ENCODE measurements around the gene FAM135A. TPM values are rescaled to one million over a fixed set of nuclear protein-coding genes. Genes with fewer than 3 reads are reported as not detected.
A peak's percentile ranks its signal among the peaks of the same experiment; 100 is the strongest.
"Not testable (repeated sequence)": the region's sequence is repeated elsewhere in the genome, so short reads cannot be mapped to it uniquely, and the experiment has no call there.

FAM135A gene
- polyA plus RNA-seq, 4 donors: 28.2 to 42.8 (median 36.0) TPM

DNA sequence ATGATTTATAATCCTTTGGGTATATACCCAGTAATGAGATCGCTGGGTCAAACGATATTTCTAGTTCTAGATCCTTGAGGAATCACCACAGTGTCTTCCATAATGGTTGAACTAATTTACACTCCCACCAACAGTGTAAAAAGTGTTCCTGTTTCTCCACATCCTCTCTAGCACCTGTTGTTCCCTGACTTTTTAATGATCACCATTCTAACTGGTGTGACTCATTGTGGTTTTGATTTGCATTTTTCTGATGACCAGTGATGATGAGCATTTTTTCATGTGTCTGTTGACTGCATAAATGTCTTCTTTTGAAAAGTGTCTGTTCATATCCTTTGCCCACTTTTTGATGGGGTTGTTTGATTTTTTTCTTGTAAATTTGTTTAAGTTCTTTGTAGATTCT, 40.6 kb downstream of the FAM135A start:
- DNase-seq (ENCODE audit: low read depth in 4 of 4, low spot score in 3 of 4): not testable (repeated sequence)

DNA sequence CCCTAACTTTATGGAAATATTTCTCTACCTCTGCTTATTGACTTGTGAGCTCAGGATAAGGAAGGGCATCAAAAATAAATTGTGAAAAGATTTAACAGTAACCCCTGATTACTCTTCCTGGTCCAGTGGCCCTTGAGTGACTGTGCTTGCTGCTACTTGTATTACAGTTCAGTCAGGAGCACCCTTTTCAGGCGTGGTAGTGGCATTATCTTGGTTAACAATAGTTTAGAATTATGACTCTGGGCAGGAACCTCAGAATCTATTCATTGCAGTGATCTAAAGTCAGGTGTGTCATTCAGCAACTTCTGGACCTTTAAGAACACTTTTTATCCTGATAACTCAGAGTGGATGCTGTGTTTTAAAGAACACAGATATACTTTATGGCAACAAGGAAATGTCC, 43.4 kb downstream of the FAM135A start:
- DNase-seq (ENCODE audit: low read depth in 4 of 4, low spot score in 3 of 4): no peak

GRCh38 chr6:70459235-70459634, 45.9 kb downstream of the FAM135A start:
- no peak for DNase-seq (ENCODE audit: low read depth in 4 of 4, low spot score in 3 of 4)

GRCh38 chr6:70459699-70460098, 46.4 kb downstream of the FAM135A start:
- not testable (repeated sequence) for DNase-seq (ENCODE audit: low read depth in 4 of 4, low spot score in 3 of 4)

GRCh38 chr6:70470016-70470415, 56.7 kb downstream of the FAM135A start:
- DNase-seq (ENCODE audit: low read depth in 4 of 4, low spot score in 3 of 4): no peak

DNA sequence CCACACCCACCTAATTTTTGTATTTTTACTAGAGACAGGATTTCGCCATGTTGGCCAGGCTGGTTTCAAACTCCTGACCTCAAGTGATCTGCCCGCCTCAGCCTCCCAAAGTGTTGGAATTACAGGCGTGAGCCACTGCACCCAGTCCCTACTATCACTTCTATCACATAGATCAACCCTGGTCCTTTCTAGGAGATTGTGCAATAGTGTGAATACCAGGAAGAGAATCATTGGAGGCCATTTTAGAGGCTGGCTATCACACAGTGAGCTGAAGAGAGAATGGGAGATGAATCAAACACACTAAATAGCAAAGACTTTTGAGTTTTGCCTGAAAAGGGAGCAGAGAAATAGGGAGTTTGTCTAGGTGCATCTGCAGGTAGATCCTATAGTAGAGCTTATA, 57.2 kb downstream of the FAM135A start:
- not testable (repeated sequence) for DNase-seq (ENCODE audit: low read depth in 4 of 4, low spot score in 3 of 4)

DNA sequence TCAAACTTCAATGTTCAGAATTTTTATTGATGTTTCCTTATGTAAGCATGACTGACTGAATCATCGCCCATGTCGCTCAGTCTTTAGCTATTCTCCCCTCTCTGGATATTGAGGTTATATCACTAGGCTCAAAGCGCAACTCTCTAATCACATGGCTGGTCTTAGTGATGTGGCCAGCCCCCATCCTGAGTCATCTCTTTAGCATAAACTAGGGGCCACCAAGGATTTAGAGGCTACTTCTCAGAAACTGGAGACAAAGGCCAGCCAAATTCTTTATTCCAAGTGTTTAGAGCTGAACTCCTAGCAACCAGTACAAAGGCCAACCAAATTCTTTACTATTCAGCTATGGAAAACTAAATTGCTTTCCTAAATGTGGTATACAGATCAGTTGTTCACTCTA, 61.4 kb downstream of the FAM135A start:
- peak in 1 of 4 donors; percentile 5 for DNase-seq (ENCODE audit: low read depth in 4 of 4, low spot score in 3 of 4)

GRCh38 chr6:70479236-70479635, 65.9 kb downstream of the FAM135A start:
- no peak for DNase-seq (ENCODE audit: low read depth in 4 of 4, low spot score in 3 of 4)

- DNase-seq (ENCODE audit: low read depth in 4 of 4, low spot score in 3 of 4): not testable (repeated sequence)
Observed at GRCh38 chr6:70486638-70487037, 73.3 kb downstream of the FAM135A start.

- no peak for DNase-seq (ENCODE audit: low read depth in 4 of 4, low spot score in 3 of 4)
Observed at GRCh38 chr6:70489364-70489763, 76.1 kb downstream of the FAM135A start.

- DNase-seq (ENCODE audit: low read depth in 4 of 4, low spot score in 3 of 4): no peak
Observed at GRCh38 chr6:70494833-70495232, 81.5 kb downstream of the FAM135A start.

DNA sequence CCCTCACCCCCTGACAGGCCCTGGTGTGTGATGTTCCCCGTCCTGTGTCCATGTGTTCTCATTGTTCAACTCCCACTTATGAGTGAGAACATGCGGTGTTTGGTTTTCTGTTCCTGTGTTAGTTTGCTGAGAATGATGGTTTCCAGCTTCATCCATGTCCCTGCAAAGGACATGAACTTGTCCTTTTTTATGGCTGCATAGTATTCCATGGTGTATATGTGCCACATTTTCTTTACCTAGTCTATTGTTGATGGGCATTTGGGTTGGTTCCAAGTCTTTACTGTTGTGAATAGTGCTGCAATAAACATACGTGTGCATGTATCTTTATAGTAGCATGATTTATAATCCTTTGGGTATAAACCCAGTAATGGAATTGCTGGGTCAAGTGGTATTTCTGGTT, 82.5 kb downstream of the FAM135A start:
- not testable (repeated sequence) for DNase-seq (ENCODE audit: low read depth in 4 of 4, low spot score in 3 of 4)

- no peak for DNase-seq (ENCODE audit: low read depth in 4 of 4, low spot score in 3 of 4)
Observed at GRCh38 chr6:70502484-70502883, 89.2 kb downstream of the FAM135A start.

- DNase-seq (ENCODE audit: low read depth in 4 of 4, low spot score in 3 of 4): no peak
Observed at GRCh38 chr6:70503813-70504465, 90.6 kb downstream of the FAM135A start.

GRCh38 chr6:70506321-70506720, 93.0 kb downstream of the FAM135A start:
- no peak for DNase-seq (ENCODE audit: low read depth in 4 of 4, low spot score in 3 of 4)

GRCh38 chr6:70507161-70507560, 93.9 kb downstream of the FAM135A start:
- no peak for DNase-seq (ENCODE audit: low read depth in 4 of 4, low spot score in 3 of 4)

GRCh38 chr6:70508953-70509352, 95.6 kb downstream of the FAM135A start:
- DNase-seq (ENCODE audit: low read depth in 4 of 4, low spot score in 3 of 4): no peak

- DNase-seq (ENCODE audit: low read depth in 4 of 4, low spot score in 3 of 4): no peak
Observed at GRCh38 chr6:70510600-70510999, 97.3 kb downstream of the FAM135A start.

DNA sequence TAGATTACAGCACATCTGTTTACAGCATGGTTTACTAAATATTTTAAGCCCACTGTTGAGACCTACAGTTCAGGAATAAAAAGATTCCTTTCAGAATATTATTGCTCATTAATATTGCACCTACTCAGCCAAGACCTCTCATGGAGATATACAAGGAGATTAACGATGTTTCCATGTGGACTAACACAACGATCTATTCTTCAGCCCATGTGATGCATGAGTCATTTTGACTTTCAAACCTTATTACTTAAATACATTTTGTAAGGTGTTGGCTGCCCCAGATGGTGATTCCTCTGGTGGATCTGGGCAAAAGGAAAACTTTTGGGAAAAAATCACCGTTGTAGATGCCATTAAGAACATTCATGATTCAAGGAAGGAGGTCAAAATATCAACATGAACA, 105.4 kb downstream of the FAM135A start:
- DNase-seq (ENCODE audit: low read depth in 4 of 4, low spot score in 3 of 4): no peak

DNA sequence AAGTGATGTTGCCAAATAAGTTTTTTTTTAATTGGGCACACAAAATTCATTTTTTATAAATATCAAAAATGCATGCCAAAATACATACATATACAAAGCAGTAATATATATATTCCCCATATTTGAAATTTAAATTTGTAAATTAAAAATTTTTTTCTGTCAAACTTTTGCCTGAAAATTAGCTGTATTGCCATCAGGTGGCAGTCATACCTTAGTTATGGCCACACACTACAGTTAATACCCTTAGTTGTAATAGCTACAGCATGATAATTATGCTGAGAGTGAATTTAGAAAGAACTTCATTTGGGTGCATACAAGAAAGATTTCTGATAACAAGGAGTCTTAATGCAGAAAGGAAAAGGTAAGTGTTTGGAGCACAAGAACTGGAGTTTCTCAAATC, 107.3 kb downstream of the FAM135A start:
- DNase-seq (ENCODE audit: low read depth in 4 of 4, low spot score in 3 of 4): no peak

- DNase-seq (ENCODE audit: low read depth in 4 of 4, low spot score in 3 of 4): no peak
Observed at GRCh38 chr6:70524721-70525286, 111.5 kb downstream of the FAM135A start.

DNA sequence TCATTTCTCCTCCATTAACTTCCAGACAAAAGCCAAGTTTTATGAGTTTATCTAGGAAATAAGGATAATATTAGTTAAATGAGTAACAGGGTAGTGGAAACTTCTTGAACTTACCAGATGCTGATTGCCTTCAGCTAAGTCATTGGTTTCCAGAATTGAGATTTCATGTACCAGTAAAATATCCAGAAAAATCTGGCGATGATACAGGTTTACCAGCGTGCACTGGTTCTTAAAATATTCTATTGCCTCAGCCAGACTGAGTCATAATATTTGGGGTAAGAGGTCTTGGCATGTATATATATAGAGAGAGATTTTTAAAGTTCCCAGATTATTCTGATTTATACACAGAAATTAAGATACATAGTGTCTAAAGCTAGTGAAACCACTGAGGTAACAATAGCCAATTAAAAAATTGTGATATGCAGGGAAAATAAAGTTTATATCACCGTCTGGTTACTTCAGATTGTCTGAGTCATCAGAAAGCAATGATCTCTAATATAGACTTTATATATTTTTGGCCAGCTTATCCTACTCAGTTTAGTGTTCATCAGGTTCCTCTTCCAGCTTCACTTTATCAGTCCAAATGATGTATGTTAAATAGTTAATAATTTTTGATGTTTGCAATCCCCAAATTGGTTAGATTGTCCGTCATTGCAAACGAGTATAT, 113.9 kb downstream of the FAM135A start:
- DNase-seq (ENCODE audit: low read depth in 4 of 4, low spot score in 3 of 4): no peak

Measured in right renal pelvis (tissue), 4 donors.